ENCODE data around the gene CD84.

GRCh38 chr1:160499631-160500030 lies 79.7 kb downstream of the CD84 start:
- TF ChIP-seq POLR2A (IDR thresholded peaks at IDR 0.05) = no peak
- TF ChIP-seq CTCF (IDR thresholded peaks at IDR 0.05) = no peak

Data from adrenal gland (tissue), 5 donors.